GM18517 (cell line): Measurements from ENCODE around the gene PPP2R5E.
"Not testable (repeated sequence)": the region's sequence is repeated elsewhere in the genome, so short reads cannot be mapped to it uniquely, and the experiment has no call there.

Experiments
- ATAC-seq: cut with Tn5 transposase; IDR thresholded peaks from one replicate; pipeline ENCODE4 v1.9.1; 2021; ENCODE audit warnings: mild to moderate bottlenecking, moderate library complexity; ENCODE audit not compliant: unreplicated experiment

Gene PPP2R5E

DNA sequence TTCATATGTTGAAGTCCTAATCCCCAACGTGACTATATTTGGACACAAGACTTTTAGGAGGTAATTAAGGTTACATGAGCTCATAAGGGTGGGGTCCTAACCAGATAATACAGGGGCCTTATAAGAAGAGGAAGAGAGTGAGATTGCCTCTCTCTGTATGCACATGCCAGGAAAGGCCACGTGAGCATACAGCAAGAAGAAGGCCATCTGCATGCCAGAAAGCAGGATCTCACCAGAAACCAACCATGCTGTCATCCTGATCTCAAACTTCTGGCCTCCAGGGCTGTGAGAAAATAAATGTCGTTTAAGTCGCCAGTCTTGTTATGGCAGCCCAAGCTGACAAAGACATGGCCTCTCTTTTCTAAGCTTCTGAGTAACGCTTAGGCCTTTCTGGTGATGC lies 155.5 kb downstream of the PPP2R5E start:
- ATAC-seq = no peak

- peak; percentile 76 for ATAC-seq
These were observed 159.3 kb downstream of the PPP2R5E start for GRCh38 chr14:63383776-63384367.

DNA sequence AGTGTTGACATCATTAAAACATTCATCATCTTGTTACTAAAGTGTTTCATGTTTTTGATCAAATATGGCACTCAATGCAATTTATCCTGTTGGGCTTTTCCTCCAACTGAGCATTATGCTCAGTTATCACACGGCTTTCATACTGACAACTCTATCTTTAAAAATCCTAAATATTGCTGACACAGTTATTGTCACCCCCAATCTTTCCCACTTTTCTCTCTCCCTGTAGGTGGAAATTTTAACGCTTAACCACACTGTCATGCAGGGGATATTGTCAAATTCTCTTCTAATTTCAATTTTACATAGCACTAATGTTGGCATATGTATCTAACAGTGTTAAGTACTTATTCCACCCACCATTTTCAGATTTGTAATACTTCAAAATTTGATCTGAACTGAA lies 164.7 kb downstream of the PPP2R5E start:
- ATAC-seq = no peak

DNA sequence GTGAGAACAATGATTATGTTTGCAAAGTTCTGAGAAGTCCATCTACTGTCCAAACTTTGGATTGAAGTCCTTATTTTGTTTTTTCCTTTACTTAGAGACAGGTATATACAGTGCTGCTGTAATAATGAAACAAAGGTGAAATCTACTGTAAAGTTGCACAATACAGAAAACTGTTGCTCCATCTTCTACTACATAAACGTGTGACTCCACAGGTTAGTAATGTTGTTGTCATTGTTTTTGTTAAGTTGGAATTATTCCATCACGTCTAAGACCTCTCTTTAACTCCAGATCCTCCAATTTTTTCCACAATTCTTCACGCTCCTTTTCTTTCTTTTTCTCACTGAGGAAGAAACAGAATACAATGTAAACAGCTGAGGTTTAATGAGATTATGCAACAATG lies 167.4 kb downstream of the PPP2R5E start:
- ATAC-seq = no peak

- ATAC-seq = not testable (repeated sequence)
These were observed 171.6 kb downstream of the PPP2R5E start for GRCh38 chr14:63371613-63372012.

GRCh38 chr14:63371033-63371432 lies 172.1 kb downstream of the PPP2R5E start:
- no peak for ATAC-seq

- no peak for ATAC-seq
These were observed 175.3 kb downstream of the PPP2R5E start for GRCh38 chr14:63367742-63368364.

GRCh38 chr14:63362389-63362819 lies 180.8 kb downstream of the PPP2R5E start:
- no peak for ATAC-seq

- ATAC-seq = no peak
These were observed 181.4 kb downstream of the PPP2R5E start for GRCh38 chr14:63361790-63362189.

DNA sequence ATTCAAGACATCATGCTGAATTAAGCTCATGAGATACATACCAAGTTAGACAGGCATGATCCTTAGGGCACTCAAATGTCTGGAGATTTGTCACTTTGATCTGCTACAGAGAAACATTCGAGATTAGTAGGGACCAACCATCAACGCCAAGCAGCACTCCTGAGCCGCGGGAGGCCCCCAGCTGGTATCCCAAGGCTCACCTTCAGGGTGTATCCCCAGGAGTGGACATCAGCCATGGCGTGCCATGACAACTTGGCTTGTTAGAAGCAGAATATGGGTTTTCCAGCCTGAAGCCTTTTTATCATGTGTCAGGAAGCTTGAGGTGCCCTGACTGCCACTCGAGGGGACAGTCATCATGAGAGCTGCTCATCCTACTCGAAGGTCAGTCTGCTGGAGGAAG lies 185.3 kb downstream of the PPP2R5E start:
- ATAC-seq = no peak

- no peak for ATAC-seq
These were observed 197.4 kb downstream of the PPP2R5E start for GRCh38 chr14:63345826-63346225.

DNA sequence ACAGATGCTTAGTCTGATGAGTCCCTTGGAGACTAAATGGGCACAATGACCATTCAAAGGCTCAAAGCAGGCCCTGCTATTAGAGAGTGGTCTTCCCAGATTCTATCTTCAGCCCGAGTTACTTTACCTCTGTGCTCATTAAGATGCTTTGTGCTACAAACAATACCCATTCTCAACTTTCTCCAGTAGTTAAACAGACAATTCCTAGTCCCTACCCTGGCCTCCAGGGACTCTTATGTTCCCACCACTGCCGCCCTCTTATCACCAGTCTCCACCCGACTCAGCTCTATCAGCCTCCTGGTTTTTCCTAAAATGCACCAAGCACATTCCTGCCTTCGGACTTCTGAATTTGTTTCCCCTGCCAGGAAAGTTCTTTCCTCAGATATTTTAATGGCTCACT lies 198.8 kb downstream of the PPP2R5E start:
- ATAC-seq = no peak

DNA sequence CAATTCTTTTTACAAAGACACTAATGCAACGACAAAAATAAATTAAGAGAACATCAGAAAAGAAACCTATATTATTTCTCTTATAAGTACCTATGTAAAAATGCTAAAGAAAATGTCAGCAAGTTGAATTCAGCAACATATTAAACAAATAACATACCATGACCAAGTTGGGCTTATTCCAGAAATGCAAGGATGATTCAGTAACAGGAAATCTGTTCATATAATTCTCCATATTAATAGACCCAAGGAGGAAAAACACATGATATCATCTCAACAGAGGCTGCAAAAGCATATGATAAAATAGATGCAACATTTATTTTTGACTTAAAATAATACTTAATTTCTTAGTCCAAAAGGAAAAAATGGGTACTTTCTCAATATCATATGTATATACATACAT lies 199.3 kb downstream of the PPP2R5E start:
- ATAC-seq = no peak

DNA sequence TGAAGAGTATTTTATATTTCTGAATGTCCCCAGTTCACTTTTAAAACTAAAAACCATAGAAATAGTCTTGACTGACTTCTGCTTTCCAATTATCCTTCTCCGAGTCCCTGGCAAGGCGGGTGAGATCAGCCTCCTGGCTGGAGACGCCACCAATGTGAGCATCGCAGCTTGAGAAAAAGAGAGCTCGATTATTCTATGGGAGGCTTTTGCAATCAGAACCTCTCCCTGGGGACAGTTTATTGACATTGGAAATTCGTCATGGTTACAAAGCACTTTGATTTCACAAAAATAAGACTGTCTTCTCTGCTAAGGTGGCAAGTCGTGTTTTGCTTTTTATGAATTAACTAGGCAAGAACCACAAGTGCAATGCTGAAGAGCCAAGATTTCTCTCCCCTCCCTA lies 200.8 kb downstream of the PPP2R5E start:
- no peak for ATAC-seq

DNA sequence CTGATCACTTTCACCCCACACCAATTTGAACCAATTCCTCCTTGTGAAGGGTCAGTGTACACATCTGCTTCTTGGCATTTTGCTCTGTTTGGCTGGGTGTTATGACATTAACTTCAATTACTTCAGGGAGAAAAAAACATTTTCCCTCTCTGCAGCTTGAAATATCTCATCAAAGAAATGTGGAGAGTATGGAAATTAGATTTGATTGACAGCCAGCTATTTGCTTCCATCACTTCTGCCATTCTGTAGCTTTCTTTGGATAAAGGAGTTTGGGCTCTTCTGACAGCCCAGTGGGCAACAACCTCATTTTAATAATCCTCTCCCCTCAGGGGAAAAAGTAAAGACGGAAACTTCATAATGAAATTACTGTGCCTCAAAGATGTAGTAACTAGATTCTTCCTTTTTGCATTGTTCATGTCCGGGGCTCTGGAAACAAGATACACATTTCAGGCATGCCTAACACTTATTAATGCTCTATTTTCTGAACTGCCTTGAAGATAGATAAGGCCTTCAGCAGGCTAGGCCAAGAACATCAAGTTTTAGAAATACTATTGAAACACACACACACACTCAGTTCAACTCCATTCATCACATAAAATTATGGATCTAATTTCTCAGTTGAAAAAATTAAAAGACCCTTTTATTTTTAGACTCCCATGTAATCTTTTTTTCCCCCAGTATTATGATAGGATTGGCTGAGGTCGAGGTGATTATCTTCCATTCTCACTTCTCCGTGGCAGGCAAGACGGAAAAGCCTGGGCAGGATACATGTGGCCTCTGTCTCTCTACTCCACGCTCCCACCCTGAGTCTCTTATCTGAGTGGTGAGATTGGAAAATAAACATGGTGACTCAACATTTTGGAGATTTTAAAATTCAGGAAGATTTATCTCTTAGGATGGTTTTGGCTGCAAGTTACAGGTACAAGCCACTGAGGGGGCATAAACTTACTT lies 214.1 kb downstream of the PPP2R5E start:
- no peak for ATAC-seq

- ATAC-seq = no peak
These were observed 216.3 kb downstream of the PPP2R5E start for GRCh38 chr14:63326840-63327239.

- no peak for ATAC-seq
These were observed 220.1 kb downstream of the PPP2R5E start for GRCh38 chr14:63322897-63323573.

- no peak for ATAC-seq
These were observed 220.7 kb downstream of the PPP2R5E start for GRCh38 chr14:63322472-63322871.
